Uterus (tissue), 2 donors: Measurements from ENCODE around the gene PALB2.

ENCODE experiments used
- CTCF ChIP-seq, 4 experiments: fragments of 200-600 bp in 2 of 4; fragments of 450-650 bp in 2 of 4; sonication (generic) in 2 of 4; IDR thresholded peaks; one replicate each; pipeline ENCODE4 v1.5.1; 2016 to 2019; ENCODE audit warnings: antibody characterized with exemption in 4 of 4, mild to moderate bottlenecking in 2 of 4, moderate library complexity in 1 of 4
- POLR2A ChIP-seq, 2 donors: fragments of 450-650 bp; IDR thresholded peaks; one replicate each; pipeline ENCODE4 v1.6.1; 2016; ENCODE audit warnings: antibody characterized with exemption in 2 of 2, mild to moderate bottlenecking in 1 of 2, moderate library complexity in 1 of 2

GRCh38 chr16:23595246-23595950 is 45.7 kb downstream of the PALB2 start:
- no peak for TF ChIP-seq CTCF (IDR thresholded peaks at IDR 0.05)
- no peak for TF ChIP-seq POLR2A (IDR thresholded peaks at IDR 0.05)
